Fibroblast of the aortic adventitia (primary cell): ENCODE measurements around the gene TRPM5. TPM values are rescaled to one million over a fixed set of nuclear protein-coding genes. Genes with fewer than 3 reads are reported as not detected.

Experiments
- DNase-seq: peaks from one replicate; pipeline ENCODE4 v3.0.0-alpha.2; 2010; ENCODE audit warnings: low read depth
- H3K4me3 ChIP-seq: 2 replicates; pipeline ENCODE4 v1.5.1; 2011; ENCODE audit warnings: low read depth, mild to moderate bottlenecking, control low read depth, low read length, moderate library complexity
- total RNA-seq: library from RNA; depleted of rRNA; stranded (reverse); fragments of >200 nt; gene quantifications from 2 replicates; pipeline ENCODE4 v1.2.3, GENCODE V29; 2012; ENCODE audit warnings: low replicate concordance
- TF ChIP-seq, protein P1 (sequence below): IDR thresholded peaks from 2 replicates; pipeline ENCODE4 v1.5.1; 2011; ENCODE audit warnings: mild to moderate bottlenecking, low read length, control low read depth, inconsistent platforms; ENCODE audit not compliant: insufficient read depth

TRPM5 gene
- total RNA-seq, 1 donor: not detected

DNA sequence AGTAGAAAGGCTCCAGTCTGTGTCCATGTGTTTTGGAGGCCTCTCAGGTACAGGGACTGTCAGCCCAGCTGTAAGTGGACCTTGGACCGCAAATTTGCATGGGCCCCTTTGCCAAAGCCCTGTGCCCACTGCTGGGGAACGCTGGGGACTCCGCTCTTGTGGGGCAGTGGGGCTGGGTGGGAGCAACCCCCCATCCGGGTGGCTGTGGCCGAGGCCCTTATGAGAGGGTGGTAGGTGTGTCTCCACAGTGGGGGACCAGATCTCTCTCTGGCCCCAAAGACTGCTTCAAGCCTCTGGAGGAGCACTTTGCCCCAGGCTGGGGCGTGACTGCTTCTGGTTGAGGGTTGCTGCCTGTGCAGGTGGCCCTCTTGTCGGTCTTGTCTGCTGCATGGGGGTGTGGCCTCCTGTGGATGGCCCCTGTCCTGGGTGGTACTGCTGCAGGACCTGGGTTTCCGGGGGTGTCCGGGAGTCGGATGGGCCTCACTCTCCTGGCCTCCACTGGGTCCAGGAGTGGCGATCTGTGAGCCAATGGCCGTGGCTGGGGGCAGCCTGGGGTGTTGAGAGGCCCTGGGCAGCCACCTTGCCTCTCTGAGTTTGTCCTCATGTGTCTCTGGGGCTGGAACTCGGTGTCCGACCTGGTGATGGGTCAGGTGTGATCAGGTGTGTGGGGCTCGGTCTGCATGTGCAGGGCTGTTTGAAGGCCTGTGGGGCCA, 16.4 kb upstream of the TRPM5 start:
- TF ChIP-seq, protein P1, sequence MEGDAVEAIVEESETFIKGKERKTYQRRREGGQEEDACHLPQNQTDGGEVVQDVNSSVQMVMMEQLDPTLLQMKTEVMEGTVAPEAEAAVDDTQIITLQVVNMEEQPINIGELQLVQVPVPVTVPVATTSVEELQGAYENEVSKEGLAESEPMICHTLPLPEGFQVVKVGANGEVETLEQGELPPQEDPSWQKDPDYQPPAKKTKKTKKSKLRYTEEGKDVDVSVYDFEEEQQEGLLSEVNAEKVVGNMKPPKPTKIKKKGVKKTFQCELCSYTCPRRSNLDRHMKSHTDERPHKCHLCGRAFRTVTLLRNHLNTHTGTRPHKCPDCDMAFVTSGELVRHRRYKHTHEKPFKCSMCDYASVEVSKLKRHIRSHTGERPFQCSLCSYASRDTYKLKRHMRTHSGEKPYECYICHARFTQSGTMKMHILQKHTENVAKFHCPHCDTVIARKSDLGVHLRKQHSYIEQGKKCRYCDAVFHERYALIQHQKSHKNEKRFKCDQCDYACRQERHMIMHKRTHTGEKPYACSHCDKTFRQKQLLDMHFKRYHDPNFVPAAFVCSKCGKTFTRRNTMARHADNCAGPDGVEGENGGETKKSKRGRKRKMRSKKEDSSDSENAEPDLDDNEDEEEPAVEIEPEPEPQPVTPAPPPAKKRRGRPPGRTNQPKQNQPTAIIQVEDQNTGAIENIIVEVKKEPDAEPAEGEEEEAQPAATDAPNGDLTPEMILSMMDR: no peak

DNA sequence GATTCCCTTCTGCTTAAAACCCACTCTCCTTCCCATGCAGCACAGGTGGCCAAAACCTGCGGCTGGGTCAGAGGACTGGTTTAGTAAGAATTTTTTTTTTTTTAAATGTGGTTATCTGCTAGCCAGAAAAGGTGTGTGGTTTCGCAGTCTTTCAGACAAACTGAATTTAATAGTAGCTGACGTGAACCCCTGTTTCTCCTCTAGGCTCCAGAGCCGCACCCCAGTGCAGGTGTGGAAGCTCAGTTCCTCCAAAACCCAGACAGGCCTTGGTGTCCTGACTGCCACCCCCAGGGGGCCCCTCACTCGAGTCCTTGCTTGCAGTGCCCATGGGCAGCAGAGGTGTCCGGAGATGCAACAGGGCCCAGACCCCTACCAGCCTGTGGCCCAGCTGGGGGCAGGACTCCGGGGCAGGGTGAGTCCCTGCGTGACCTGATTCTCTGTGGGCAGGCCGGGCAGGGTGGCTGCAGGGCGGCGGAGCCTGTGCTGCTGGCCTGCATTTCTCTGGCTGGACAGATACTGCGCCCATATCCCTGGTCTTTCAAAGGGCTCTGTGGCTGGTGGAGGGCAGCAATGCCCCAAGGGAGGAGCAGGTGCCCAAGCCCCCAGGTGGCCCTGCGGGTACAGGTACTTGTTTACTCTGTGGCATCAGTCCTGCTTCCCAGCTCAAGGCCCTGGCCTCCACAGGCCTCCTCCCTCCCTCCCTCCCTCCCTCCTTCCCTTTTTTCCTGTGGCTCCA, 15.7 kb upstream of the TRPM5 start:
- TF ChIP-seq, protein P1: no peak
- no peak for DNase-seq
- no peak overlapping the region for H3K4me3 ChIP-seq

More for the DNA sequence above, 16.4 kb upstream of the TRPM5 start:
- no peak for DNase-seq
- no peak overlapping the region for H3K4me3 ChIP-seq

DNA sequence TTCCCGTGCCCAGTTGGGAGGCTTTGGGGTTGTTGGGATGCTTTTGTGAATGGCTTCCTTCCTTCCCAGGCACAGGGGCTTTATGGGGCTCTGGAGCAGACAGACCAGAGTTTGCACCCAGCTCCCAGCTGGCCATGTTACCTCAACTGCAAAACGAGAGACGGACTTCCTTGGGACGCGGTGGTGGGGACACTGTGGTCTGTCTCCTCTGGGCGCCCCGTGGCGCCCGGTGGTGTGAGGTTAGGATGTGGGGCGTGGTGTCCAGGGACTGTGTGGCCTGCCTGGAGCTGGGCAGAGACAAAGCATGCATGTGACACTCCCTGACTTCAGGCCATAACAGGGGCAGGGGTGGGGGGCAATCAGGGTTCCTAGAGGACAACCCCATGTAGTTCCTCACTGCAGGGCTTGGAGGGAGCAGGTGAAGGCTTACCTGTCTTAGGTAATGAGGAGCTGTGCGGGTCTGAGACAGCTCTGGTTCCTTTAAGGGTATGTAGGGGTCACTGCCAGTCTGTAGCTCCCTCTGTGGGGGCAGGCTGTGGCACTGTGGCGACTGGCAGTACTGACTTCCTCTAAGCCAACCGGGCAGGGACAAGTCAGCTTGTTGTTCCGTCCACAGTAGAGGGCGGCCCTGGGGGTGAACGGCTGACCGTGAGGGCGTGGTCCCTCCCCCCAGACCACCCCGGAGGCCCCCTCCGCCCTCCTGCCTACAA, 14.9 kb upstream of the TRPM5 start:
- DNase-seq: no peak
- TF ChIP-seq, protein P1: no peak
- no peak overlapping the region for H3K4me3 ChIP-seq

DNA sequence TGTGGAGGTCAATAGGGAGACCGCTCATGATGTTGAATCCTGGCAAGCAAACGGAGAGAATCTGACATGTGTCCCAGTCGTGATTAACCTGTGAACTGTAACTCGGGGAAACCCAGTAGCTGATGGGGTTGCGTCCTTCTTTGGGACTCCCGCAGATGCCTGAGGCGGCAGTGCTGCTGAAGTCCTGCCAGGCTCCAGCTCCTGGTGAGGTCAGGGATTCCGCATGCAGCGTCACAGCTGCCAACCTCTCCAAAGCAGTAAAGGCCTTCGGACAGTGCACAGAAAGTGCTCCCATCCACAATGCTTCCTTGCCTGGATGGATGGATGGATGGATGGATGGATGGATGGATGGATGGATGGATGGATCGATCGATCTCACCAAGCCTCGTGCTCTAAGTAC, 14.0 kb upstream of the TRPM5 start:
- DNase-seq: no peak
- TF ChIP-seq, protein P1: no peak
- H3K4me3 ChIP-seq: no peak overlapping the region

DNA sequence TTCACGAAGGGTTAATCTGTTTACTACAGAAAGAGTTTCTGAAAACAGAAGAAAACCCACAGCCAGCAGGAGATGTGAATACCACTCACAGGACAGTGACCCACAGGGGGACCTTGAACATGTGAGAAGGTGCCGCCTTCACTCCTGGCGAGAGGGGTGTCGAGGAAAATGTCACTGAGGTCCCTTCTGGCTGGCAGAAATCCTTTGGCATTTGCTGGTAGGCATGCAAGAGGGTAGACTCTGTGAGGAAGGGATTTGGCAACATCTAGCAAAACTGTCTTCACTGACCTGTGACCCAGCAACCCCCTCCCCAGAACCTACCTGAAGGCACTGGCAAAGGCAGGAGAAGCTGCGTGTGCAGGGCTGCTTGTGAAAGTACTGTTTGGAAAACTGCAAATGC, 9.1 kb upstream of the TRPM5 start:
- no peak overlapping the region for H3K4me3 ChIP-seq
- TF ChIP-seq, protein P1: no peak
- no peak for DNase-seq

DNA sequence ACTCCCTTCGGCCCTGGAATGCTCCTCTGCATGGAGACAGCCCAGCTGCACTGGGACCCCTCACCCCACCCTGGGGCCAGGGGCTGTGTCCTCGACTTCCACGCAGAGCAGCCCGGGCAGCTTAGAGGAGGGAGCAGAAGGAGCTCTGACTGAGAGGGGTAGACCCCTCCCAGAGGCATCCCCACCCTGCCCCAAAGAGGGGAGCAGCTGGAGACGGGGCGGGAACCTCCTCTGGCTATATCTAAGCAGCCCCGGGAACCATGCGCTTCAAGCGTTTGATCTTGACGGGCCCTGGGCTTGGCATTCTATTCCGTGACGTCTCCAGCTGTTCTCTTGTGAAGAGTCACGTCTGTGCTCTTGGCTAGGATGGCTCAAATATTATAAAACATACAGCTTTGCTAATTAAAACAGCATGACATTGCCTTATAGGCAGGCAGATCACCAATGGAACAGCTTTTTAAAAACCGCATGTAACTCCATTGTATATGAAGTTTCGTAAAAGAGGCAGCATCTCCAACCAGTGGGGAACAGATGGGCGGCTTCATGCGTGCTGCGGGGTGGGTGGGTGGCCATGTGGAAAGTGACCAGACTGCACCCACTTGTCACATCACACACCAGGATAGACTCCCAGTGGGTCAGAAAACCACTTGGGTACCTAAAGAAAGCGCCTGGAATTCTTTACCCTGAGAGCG, 8.2 kb upstream of the TRPM5 start:
- TF ChIP-seq, protein P1: no peak
- peak; percentile 6 for DNase-seq
- H3K4me3 ChIP-seq: no peak overlapping the region
